ENCODE results near the gene SSX2IP. TPM values are rescaled to one million over a fixed set of nuclear protein-coding genes. Genes with fewer than 3 reads are reported as not detected.

SSX2IP gene
- total RNA-seq, 6 experiments from 2014 or later = 5.0 to 16.1 (median 8.3) TPM

- H3K9me3 ChIP-seq = no peaks in the 10 kb centered on the region
- H3K4me3 ChIP-seq = no peak overlapping the region
- H3K36me3 ChIP-seq = no peaks in the 10 kb centered on the region
- intact Hi-C loops (cut with DNase I) = no loop called here
- no CpG with 5 or more reads among the region's 2 CpGs for WGBS (ENCODE audit: insufficient coverage, low coverage, low lambda C conversion rate, missing lambda C conversion rate)
- DNase-seq (no peak), ATAC-seq (no peak)
- TF ChIP-seq CTCF (IDR thresholded peaks at IDR 0.05) (no peak), POLR2A (IDR thresholded peaks at IDR 0.05) (no peak)
- H3K27ac ChIP-seq = no peak overlapping the region
- H3K4me1 ChIP-seq = no peaks in the 10 kb centered on the region
- H3K27me3 ChIP-seq = no peaks in the 10 kb centered on the region
Measured at GRCh38 chr1:84613026-84613425, 77.2 kb downstream of the SSX2IP start.

GRCh38 chr1:84611796-84612195, 78.5 kb downstream of the SSX2IP start:
- TF ChIP-seq CTCF (IDR thresholded peaks at IDR 0.05) = no peak
- no peak for TF ChIP-seq POLR2A (IDR thresholded peaks at IDR 0.05)
- Histone ChIP-seq H3K4me3 (no peak overlapping the region), H3K27me3 (no peaks in the 10 kb centered on the region), H3K27ac (no peak overlapping the region), H3K9me3 (no peaks in the 10 kb centered on the region), H3K4me1 (no peaks in the 10 kb centered on the region), H3K36me3 (no peaks in the 10 kb centered on the region)
- intact Hi-C loops (cut with DNase I) = no loop called here
- DNase-seq (no peak), ATAC-seq (peak in 2 of 4 donors; percentile 59 to 67)
- 28% methylated on average over 3 of the region's 3 CpGs for WGBS (ENCODE audit: insufficient coverage, low coverage, low lambda C conversion rate, missing lambda C conversion rate)

- H3K36me3 ChIP-seq = no peaks in the 10 kb centered on the region
- TF ChIP-seq POLR2A (IDR thresholded peaks at IDR 0.05) = no peak
- no peak for TF ChIP-seq CTCF (IDR thresholded peaks at IDR 0.05)
- no peaks in the 10 kb centered on the region for H3K27me3 ChIP-seq
- DNase-seq = no peak
- H3K27ac ChIP-seq = no peak overlapping the region
- H3K4me1 ChIP-seq = no peaks in the 10 kb centered on the region
- WGBS (ENCODE audit: insufficient coverage, low coverage, low lambda C conversion rate, missing lambda C conversion rate) = 0% methylated on average over 1 of the region's 1 CpG
- intact Hi-C loops (cut with DNase I) = no loop called here
- no peaks in the 10 kb centered on the region for H3K9me3 ChIP-seq
- no peak overlapping the region for H3K4me3 ChIP-seq
- no peak for ATAC-seq
Measured at GRCh38 chr1:84611091-84611490, 79.2 kb downstream of the SSX2IP start.

GRCh38 chr1:84606977-84607376, 83.3 kb downstream of the SSX2IP start:
- Histone ChIP-seq H3K27me3 (no peaks in the 10 kb centered on the region), H3K4me3 (no peak overlapping the region), H3K27ac (no peak overlapping the region), H3K36me3 (no peaks in the 10 kb centered on the region), H3K4me1 (no peaks in the 10 kb centered on the region), H3K9me3 (peaks cover 0 to 10% (median 0%) of the 10 kb centered on the region in 4 donors)
- DNase-seq = no peak
- intact Hi-C loops (cut with DNase I) = no loop called here
- no peak for TF ChIP-seq CTCF (IDR thresholded peaks at IDR 0.05)
- TF ChIP-seq POLR2A (IDR thresholded peaks at IDR 0.05) = no peak
- WGBS (ENCODE audit: insufficient coverage, low coverage, low lambda C conversion rate, missing lambda C conversion rate) = 59% methylated on average over 4 of the region's 5 CpGs
- no peak for ATAC-seq

GRCh38 chr1:84605157-84605556, 85.1 kb downstream of the SSX2IP start:
- H3K4me1 ChIP-seq = no peaks in the 10 kb centered on the region
- WGBS (ENCODE audit: insufficient coverage, low coverage, low lambda C conversion rate, missing lambda C conversion rate) = 90% methylated on average over 1 of the region's 1 CpG
- H3K9me3 ChIP-seq = peaks cover 0 to 10% (median 0%) of the 10 kb centered on the region in 4 donors
- H3K27ac ChIP-seq = no peak overlapping the region
- TF ChIP-seq CTCF (IDR thresholded peaks at IDR 0.05) (no peak), POLR2A (IDR thresholded peaks at IDR 0.05) (no peak)
- intact Hi-C loops (cut with DNase I) = no loop called here
- no peaks in the 10 kb centered on the region for H3K27me3 ChIP-seq
- ATAC-seq = no peak
- no peak for DNase-seq
- no peak overlapping the region for H3K4me3 ChIP-seq
- no peaks in the 10 kb centered on the region for H3K36me3 ChIP-seq

Measured in right lobe of liver (tissue), 6 donors.